GM21381 (cell line): ENCODE data around the gene MIPOL1.
"Not testable (repeated sequence)": the region's sequence is repeated elsewhere in the genome, so short reads cannot be mapped to it uniquely, and the experiment has no call there.

Experiments used
- ATAC-seq: cut with Tn5 transposase; IDR thresholded peaks from one replicate; pipeline ENCODE4 v1.9.1; 2021; ENCODE audit warnings: mild to moderate bottlenecking, moderate library complexity; ENCODE audit not compliant: unreplicated experiment

The MIPOL1 gene, protein sequence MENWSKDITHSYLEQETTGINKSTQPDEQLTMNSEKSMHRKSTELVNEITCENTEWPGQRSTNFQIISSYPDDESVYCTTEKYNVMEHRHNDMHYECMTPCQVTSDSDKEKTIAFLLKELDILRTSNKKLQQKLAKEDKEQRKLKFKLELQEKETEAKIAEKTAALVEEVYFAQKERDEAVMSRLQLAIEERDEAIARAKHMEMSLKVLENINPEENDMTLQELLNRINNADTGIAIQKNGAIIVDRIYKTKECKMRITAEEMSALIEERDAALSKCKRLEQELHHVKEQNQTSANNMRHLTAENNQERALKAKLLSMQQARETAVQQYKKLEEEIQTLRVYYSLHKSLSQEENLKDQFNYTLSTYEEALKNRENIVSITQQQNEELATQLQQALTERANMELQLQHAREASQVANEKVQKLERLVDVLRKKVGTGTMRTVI

GRCh38 chr14:37197421-37198272, at the start of gene MIPOL1:
MIPOL1 (plus strand) TSS chr14:37197937; CDS start chr14:37247889, 49,952 bp downstream.
- ATAC-seq, result no peak

DNA sequence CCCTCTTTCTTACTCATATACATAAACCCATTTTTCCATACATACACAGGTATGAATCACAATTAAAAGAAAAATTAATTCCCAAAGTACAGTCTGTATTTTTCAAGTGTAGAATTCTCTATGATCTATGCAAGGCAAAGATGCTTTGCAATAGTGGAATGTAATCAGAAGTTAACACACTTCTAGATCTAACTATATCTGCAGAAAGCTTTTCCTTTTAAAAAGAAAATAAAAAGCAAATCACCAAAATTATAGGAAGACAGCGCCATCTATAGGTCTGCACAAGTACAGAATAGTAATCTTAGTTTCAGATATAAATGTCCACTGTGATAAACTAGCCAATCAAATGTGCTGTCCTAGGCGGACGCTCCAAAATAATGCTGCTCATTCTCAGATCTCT, 47.3 kb upstream of the MIPOL1 start:
- ATAC-seq, result no peak

- no peak for ATAC-seq
Observed at GRCh38 chr14:37153005-37153404, 44.7 kb upstream of the MIPOL1 start.

DNA sequence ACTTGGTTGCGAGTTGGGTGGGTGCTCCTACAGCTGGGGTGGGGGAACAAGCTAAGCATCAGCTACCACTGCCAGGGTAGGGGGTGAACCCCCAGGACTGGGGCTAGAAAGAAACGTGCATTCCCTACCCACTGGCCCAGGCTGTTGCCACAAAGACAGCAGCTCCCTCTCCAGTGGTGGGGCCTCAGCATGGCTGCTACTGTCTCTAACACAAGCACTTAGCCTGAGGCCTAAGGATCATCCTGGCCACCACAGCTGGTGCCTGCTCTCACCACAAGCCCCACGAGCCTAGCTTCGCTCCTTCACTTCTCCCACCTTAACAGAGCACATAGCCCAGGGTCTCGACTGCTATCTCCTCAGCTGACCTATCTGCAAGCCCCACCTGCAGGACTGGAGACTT, 44.3 kb upstream of the MIPOL1 start:
- ATAC-seq, result no peak

GRCh38 chr14:37157987-37158386, 39.8 kb upstream of the MIPOL1 start:
- ATAC-seq, result no peak

DNA sequence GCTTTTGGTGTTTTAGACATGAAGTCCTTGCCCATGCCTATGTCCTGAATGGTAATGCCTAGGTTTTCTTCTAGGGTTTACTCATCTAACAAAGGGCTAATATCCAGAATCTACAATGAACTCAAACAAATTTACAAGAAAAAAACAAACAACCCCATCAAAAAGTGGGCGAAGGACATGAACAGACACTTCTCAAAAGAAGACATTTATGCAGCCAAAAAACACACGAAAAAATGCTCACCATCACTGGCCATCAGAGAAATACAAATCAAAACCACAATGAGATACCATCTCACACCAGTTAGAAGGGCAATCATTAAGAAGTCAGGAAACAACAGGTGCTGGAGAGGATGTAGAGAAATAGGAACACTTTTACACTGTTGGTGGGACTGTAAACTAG, 35.4 kb upstream of the MIPOL1 start:
- not testable (repeated sequence) for ATAC-seq

- no peak for ATAC-seq
Observed at GRCh38 chr14:37165794-37166193, 31.9 kb upstream of the MIPOL1 start.

DNA sequence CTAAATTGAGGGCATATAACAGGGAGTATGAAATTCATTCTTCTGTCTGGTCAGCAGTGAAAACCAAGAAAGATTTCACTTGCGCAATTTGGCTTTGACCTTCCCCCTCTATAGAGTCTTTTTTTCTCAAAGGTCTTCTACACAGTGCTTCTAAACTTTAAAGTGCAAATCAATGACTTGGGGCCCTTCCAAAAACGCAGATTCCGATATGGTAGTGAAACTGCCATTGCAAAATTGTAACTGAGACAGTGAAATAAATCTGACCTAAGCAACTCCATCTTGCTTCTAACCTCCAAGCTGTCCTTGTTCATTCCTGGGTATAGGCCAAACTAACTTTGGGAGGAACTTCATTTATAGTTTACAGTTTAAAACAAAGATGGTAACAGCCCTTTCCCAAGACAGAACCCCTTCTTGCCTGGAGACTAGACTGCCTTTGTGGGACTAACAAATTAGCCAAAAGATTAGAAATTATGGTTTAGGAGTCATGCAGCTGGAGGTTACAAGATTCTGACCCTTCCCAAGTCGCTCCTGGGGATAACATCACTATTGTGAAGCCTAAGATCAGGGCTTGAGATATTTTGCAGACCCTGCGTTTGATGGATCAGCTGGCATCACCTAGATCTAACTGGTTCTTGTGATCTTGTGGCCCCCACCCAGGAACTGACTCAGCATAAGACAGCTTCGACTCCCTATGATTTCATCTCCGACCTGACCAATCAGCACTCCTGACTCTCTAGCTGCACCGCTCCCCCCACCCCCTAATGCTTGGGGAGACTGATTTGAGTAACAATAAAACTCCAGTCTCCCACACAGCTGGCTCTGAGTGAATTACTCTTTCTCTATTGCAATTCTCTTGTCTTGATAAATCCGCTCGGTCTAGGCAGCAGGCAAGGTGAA, 30.3 kb upstream of the MIPOL1 start:
- no peak for ATAC-seq

- no peak for ATAC-seq
Observed at GRCh38 chr14:37168721-37169120, 29.0 kb upstream of the MIPOL1 start.

- no peak for ATAC-seq
Observed at GRCh38 chr14:37170237-37170636, 27.5 kb upstream of the MIPOL1 start.

GRCh38 chr14:37170993-37171392, 26.7 kb upstream of the MIPOL1 start:
- ATAC-seq, result no peak

- no peak for ATAC-seq
Observed at GRCh38 chr14:37171678-37172023, 26.1 kb upstream of the MIPOL1 start.

DNA sequence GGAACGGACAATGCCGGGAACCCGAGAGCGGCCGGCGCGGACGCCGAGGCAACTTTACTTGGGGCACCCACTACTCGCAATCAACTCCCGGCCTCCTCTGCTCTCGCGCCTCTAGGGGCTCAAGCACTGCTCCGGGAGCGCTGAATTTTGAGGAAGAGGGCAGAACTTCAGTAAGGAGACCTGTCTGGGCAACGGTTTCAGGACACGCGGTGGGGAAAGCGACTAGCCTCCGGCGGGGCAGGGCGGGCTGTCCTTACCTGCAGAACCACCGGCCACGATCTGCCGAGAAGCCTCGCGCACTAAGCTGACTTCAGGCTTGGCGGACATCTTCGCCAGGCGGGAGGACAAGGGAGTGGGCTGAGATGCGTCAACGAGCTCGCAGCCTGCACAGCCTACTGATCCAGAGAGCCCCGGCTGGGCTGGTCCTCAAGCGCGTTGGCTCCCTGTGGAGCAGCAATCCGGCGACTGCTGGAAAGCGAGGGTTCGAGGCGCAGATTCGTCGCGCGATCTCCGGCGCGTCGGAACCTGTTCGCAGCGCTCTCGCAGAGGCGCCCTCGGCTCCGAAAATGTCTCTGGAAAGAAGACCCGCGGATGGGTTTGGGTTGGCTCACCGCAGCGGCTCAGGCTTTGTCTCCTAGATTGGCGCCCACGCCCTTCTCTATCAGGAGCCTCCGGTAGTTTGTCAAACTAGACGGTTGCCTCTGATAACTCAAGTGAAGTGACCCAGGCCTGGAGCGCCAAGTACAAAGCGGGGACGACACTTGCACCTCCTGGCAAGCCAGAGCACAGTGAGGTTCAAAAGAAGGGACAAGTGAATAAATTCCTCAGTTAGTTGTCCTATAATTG, 25.5 kb upstream of the MIPOL1 start, which contains the start of gene SLC25A21:
Gene SLC25A21, minus strand, starts transcription at position 583 of the 846 bp plus-strand sequence.
- no peak for ATAC-seq

DNA sequence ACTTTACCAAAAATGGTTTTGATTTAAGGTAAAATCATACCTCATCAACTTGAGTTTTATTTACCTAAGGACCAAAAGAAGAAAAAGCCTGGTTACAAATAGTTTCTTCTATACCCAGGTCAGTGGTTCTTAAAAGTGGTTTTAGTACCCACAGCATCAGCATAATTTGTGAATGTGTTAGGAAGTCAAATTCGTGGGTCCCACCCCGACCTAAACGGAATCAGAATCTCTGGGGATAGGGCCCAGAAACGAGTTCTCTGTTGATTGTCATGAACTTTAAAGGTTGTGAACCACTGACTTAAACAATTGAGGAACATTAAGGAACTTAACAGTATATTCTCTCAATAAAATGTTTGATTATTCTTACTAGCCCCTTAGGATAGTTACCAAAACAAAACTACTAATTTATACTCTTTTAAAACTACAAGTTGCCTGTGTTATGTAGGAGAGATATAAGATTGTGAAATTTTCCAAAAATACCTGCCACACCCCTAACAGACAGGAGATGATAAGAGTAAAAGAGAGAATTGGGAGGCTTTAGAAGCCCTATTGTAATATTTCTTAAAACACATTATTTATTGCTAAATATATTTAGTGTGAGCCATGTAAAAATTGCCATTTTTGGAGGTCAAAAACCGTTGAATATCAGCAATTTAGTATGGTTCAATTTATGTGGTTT, 24.7 kb upstream of the MIPOL1 start:
- no peak for ATAC-seq

DNA sequence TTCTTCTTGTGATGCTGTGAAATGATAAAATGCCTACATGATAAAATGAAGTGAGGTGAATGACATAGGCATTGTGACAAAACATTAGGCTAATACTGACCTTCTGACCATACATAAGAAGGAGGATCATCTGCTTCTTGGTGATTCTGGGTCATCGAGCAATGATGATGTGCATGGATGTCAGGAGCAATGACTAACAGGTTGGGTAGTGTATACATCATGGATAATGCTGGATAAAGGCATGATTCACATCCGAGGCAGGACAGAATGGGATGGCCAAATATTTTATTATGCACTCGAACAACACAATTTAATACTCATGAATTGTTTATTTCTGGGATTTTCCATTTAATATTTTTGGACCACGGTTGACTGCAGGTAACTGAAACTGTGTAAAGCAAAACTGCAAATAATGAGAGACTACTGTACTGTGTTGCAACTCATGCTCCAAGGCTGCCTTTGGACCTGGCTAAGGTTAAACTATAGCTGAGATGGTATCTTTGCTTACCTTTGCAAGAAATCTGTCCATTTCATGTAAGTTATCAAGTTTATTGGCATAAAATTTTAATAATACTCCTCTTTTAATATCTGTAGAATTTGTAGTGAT, 17.7 kb upstream of the MIPOL1 start:
- ATAC-seq, result no peak

DNA sequence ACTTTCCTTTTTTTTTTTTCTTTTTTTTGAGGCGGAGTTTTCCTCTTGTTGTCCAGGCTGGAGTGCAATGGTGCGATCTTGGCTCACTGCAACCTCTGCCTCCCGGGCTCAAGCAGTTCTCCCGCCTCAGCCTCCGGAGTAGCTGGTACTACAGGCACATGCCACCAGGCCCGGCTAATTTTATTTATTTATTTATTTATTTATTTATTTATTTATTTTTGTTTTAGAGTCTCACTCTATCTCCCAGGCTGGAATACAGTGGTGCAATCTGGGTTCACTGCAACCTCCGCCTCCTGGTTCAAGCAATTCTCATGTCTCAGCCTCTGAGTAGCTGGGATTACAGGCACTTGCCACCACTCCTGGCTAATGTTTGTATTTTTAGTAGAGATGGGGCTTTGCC, 16.9 kb upstream of the MIPOL1 start:
- not testable (repeated sequence) for ATAC-seq

GRCh38 chr14:37181441-37181840, 16.3 kb upstream of the MIPOL1 start:
- ATAC-seq, result no peak

GRCh38 chr14:37184520-37184919, 13.2 kb upstream of the MIPOL1 start:
- ATAC-seq, result not testable (repeated sequence)

- ATAC-seq, result no peak
Observed at GRCh38 chr14:37185670-37186069, 12.1 kb upstream of the MIPOL1 start.
